HG02588 (cell line): ENCODE results near the gene ABHD10.

Experiments used
- ATAC-seq: cut with Tn5 transposase; IDR thresholded peaks from one replicate; pipeline ENCODE4 v1.9.1; 2021; ENCODE audit warnings: mild to moderate bottlenecking, moderate library complexity; ENCODE audit not compliant: unreplicated experiment

ABHD10 gene

DNA sequence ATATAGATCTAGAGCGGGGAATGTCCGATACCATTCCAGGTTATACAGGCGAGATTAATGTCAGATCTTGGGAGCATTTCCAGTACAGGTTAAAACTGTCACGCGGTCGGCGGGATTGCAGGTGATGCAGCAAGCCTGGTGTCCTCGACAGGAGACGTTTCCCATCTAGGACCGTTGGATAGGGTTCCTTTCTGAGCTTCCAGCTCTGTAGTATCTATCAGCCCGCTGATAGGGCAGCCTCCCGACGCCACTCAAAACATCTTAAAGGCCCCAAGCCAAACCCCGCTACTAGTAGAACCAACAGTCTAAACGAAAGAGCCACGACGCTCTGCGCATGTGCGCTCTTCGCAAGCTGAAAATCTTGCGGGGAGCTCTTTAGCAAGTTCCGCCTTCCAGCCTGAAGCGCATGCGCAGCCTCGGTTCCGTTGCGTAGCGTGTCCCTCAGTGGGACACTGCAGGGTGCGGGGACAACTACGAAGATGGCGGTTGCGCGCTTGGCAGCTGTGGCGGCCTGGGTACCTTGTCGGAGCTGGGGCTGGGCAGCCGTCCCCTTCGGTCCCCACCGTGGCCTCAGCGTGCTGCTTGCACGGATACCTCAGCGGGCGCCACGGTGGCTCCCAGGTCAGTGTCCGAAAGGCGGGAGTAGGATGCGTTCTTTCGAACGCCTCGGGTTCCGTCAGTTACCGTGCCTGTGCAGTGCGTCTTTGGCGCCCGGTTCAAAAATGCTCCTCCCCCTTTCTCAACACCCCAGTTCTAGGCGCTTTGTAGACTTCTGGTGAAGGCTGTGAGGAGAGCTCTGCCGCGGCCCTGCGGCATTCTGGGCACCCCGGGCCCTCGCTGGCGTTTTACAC lies at the start of gene ABHD10:
TSS of gene ABHD10 (plus strand) at position 444 of the 851 bp plus-strand sequence. CDS start at position 480, 36 bp downstream.
- ATAC-seq, result peak; percentile 97

- no peak for ATAC-seq
These were observed 49.3 kb upstream of the ABHD10 start for GRCh38 chr3:111929484-111929883.

DNA sequence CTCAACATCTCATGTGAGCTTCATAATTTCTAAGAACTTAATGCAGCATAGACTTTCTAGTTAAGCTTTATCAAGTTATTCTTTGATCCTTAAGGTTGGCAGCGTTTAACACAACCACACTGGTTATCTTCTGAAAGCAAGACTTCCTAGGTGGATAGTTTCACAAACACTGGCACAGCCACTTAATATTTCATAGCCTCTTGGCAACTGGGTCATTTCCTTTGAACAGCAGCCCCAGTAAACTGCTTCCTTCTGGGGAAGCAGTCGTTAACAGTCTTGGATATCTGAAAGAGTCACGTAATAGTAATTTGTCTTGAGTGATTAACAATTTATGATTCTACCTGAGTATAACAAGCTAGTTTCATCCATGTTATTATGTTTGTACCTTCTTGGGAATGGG lies 45.9 kb upstream of the ABHD10 start:
- ATAC-seq, result no peak

- ATAC-seq, result no peak
These were observed 42.5 kb upstream of the ABHD10 start for GRCh38 chr3:111936191-111936841.

- ATAC-seq, result no peak
These were observed 41.9 kb upstream of the ABHD10 start for GRCh38 chr3:111936967-111937366.

DNA sequence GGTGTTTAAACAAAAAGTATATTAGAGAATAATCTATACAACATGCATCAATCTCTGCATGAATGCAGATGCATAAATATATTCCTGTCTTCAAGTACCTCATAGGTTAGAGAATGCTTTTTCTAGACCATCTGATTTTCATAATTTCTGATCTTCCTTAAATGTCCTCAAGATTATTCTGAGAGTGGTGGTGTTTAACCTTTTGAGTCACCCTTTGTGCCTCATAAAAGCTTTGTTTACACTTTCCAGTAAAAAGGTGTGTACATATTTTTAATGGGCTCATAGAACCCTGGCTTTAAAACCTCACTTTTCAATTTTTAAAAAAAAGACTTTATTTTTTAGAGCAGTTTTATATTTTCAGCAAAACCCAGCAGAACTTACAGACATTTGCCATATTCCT lies 41.0 kb upstream of the ABHD10 start:
- no peak for ATAC-seq

- ATAC-seq, result no peak
These were observed 39.0 kb upstream of the ABHD10 start for GRCh38 chr3:111939873-111940272.

GRCh38 chr3:111943533-111943932 lies 35.3 kb upstream of the ABHD10 start:
- ATAC-seq, result no peak

DNA sequence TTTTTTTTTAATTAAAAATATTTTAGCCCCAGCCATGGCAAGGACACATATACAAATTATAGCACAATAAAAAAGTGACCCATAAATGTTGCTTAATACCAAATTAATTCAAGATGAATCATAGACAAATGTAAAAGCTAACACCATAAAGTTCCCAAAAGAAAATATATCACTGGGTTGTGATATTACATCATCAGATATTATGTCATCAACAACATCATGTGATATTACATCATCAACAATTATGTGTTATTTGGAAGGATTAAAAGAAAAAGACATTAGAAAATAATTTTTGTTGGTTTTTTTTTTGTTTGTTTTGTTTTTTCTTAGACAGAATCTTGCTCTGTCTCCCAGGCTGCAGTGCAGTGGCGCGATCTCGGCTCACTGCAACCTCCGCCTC lies 34.5 kb upstream of the ABHD10 start:
- ATAC-seq, result no peak

- no peak for ATAC-seq
These were observed 31.6 kb upstream of the ABHD10 start for GRCh38 chr3:111947231-111947630.

DNA sequence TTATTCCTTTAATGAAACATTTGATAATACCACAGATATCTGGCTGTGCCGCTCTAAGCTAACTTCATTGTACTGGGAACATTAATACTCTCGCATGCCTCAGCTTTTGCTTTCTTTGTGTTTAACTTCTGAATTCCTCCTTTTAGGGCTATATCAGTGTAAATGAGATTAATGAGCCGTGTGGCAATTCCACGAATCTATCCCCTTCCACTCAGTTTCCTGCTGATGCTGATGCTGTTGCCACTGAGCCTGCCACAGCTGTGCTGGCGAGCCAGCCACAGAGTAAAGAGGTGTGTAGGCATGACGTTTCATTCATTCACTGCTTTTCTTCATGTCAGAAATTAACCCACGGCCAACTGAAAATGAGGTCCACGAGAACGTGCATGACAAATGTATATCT lies 30.0 kb upstream of the ABHD10 start:
- no peak for ATAC-seq

DNA sequence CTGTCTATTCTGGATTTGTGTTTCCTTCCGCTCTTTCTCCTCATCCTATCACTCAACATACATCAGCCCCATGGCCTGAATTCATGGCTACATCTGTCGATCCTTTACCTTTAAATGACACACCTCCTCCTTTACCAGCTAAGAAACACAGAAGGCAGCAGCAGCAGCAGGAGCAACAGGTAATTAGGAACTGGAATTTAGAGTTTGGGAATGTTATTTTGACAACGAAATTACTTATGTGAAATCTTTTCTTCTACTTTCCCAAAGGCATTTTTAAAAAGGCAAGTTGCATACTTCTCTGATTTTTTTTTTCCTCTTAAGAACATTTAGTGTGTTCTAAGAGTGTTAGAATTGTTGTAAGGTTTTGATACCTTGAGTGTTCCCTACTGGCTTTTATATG lies 29.1 kb upstream of the ABHD10 start:
- no peak for ATAC-seq

- ATAC-seq, result no peak
These were observed 27.8 kb upstream of the ABHD10 start for GRCh38 chr3:111951032-111951431.

DNA sequence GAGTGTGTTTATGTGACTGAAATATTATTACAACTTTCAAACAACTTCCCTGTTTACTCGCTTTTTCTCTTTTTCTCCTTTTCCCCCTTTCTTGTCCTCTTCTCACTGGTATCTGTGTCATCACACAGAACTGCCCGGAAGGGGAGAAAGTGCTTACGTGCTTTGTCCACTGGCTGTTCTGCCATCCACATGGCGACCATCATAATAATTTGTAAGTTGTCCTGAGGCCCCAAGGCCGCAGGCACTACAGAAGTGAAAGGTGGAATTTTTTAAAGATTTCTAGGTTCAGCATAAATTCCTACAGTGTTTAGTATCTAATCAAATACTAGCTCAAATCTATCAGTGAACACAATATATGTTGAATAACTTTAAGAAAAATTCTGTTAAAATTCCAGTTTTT lies 26.7 kb upstream of the ABHD10 start:
- ATAC-seq, result no peak

GRCh38 chr3:111952866-111953450 lies 25.9 kb upstream of the ABHD10 start:
- ATAC-seq, result no peak

- no peak for ATAC-seq
These were observed 24.4 kb upstream of the ABHD10 start for GRCh38 chr3:111954228-111954990.

DNA sequence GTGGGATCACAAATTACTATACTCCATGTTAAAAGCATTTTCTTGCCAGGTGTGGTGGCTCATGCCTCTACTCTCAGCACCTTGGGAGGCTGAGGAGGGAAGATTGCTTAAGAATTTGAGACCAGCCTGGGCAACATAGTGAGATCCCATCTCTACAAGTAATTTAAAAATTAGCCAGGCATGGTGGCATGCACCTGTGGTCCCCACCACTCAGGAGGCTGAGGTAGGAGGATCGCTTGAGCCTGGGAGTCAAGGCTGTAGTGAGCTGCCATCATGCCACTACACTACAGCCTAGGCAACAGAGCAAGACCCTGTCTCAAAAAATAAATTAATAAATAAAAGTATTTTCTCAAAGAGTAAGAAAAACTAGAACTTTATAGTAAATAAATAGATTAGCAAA lies 22.9 kb upstream of the ABHD10 start:
- no peak for ATAC-seq

GRCh38 chr3:111956449-111956848 lies 22.4 kb upstream of the ABHD10 start:
- ATAC-seq, result no peak

GRCh38 chr3:111956995-111957734 lies 21.7 kb upstream of the ABHD10 start:
- ATAC-seq, result no peak

DNA sequence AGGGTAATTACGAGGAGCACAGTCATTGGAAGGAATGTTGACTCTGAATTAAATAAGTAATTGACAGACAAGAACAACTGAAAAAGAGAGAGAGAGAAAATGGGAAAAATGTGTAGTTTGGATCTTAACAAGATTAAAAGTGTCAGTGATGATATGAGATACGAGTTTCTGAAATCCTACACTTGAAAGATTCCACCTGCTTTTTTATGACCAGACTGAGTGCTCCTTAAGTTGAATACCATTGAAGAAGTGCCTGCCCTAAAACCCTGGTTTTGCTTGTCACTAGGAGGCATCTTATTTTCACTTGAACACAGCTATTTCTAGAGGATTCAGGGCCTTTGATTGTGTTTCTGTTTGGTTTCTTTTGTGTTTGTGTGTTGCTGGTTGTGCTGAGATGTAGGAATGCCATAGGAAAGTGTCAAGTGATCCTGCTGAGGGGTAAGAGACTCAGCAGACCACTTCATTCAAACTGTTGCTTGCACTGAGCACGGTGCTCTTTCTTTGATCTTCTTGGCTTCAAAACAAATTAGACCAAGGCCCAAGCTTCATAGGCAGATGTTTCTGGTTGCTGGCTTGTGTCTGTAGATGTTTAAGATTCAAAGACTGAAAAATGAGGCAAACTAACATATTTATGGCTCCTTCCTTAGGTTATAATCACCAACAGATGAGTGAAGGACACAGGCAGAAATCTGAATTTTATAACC lies 17.2 kb upstream of the ABHD10 start:
- no peak for ATAC-seq
